HG02588 (cell line): ENCODE data around the gene OR2AP1.
"Not testable (repeated sequence)": the region's sequence is repeated elsewhere in the genome, so short reads cannot be mapped to it uniquely, and the experiment has no call there.

Experiments used
- ATAC-seq: cut with Tn5 transposase; IDR thresholded peaks from one replicate; pipeline ENCODE4 v1.9.1; 2021; ENCODE audit warnings: mild to moderate bottlenecking, moderate library complexity; ENCODE audit not compliant: unreplicated experiment

The OR2AP1 gene

DNA sequence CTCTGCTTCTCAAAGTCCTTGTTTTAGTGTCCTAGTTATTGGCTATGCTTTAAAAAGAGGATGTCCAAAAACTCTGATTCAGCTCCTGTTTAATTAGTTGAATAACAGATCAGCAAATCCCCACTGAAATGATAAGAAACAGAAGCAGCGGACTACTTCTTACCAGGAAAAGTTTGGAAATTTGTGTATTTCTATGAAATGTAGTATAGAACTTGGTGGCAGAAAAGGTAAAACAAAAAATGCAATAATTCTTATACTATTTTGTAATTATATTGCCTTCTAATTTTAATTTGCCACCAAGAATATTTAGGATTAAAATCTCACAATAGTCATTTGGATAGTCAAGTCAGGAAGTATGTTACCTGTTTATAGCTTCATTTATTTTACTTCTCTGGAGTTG, at the start of gene OR2AP1:
TSS of gene OR2AP1 (plus strand) at position 301 of the 400 bp plus-strand sequence. CDS start 1,947 bp downstream, outside the sequence.
- ATAC-seq, result no peak

DNA sequence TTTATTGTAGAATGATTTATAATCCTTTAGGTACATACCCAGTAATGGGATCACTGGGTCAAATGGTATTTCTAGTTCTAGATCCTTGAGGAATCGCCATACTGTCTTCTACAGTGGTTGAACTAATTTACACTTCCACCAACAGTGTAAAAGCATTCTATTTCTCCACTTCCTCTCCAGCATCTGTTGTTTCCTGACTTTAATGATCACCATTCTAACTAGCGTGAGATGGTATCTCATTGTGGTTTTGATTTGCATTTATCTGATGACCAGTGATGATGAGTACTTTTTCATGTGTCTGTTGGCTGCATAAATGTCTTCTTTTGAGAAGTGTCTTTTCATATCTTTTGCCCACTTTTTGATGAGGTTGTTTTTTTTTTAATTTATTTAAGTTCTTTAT, 24.0 kb upstream of the OR2AP1 start:
- not testable (repeated sequence) for ATAC-seq

DNA sequence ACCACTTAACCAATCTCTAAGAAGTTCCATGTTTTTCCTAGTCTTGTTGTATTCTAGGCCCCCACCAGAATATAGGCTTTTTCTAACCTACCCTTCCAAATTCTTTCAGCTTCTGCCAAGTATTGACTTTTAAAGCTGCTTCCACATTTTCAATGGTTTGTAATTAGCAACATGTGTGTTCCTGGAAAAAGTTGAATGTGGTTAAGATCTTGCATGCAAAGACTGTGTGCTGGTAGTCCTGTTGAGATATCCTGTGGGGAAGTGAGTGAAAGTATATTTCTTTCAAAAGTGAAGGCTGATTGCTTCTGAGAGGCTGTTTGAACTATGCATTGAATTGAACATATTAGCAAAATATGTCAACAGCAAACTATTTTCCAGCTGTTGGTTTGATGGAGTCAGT, 23.5 kb upstream of the OR2AP1 start:
- ATAC-seq, result no peak

DNA sequence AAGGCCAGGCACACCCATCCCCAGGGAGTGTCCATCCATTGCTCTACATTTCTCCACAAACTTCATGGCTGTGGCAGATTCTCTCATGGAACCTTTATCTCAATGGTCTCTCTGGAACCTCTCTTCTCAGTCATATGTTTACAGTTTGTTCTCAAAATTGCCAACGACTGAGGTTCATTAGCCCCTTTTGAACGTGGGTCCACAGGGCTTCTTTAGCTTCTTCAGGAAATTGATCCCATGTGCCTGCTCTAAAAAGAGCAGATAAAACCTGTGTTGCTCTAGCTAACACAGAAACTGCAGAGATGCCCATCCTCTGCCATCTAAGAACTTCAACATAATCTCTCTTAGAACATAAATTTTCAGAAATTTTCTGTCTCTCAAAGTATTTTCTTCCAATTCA, 23.0 kb upstream of the OR2AP1 start, which contains the start of gene OR6C4:
TSS of gene OR6C4 (plus strand) at position 301 of the 400 bp plus-strand sequence. CDS start 1,625 bp downstream, outside the sequence.
- ATAC-seq, result no peak

DNA sequence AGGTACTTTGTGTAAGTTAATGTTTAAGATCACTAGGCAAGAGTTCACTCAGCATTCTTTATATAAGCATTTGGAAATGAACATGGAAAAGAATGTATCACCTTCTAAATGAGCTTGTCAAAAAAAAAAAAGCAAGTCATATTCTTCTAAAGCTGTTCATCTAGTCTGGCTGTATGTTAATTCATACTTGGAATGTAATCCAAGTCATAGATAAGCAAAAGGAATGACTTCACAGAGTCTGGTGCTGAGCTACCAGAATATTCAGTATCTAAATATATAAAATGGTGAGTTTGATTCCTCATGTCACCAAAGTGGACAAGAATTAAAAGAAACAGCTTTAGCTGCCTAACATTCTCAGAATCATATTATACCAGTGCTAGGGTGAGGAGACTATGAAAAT, 18.0 kb upstream of the OR2AP1 start:
- ATAC-seq, result no peak

DNA sequence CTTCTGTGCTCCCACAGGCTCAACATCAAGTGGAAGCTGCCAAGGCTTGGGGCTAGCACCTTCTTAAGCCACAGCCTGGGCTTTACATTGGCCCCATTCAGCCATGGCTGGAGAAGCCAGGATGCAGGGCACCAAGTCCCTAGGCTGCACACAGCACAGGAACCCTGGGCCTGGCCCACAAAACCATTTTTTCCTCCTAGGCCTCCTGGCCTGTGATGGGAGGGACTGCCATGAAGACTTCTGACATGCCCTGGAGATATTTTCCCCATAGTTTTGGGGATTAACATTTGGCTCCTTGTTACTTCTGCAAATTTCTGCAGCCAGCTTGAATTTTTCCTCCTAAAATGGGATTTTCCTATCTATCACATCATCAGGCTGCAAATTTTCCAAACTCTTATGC, 2.2 kb upstream of the OR2AP1 start:
- ATAC-seq, result not testable (repeated sequence)

DNA sequence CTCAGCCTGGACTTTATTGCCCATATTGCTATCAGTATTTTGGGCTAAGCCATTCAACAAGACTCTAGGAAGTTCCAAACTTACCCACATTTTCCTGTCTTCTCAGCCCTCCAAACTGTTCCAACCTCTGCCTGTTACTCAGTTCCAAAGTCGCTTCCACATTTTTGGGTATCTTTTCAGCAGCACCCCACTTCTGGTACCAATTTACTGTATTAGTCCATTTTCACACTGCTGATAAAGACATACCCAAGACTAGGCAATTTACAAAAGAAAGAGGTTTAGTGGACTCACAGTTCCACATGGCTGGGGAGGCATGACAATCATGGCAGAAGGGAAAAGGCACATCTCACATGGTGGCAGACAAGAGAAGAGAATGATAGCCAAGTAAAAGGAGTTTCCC, 1.6 kb upstream of the OR2AP1 start:
- ATAC-seq, result not testable (repeated sequence)

DNA sequence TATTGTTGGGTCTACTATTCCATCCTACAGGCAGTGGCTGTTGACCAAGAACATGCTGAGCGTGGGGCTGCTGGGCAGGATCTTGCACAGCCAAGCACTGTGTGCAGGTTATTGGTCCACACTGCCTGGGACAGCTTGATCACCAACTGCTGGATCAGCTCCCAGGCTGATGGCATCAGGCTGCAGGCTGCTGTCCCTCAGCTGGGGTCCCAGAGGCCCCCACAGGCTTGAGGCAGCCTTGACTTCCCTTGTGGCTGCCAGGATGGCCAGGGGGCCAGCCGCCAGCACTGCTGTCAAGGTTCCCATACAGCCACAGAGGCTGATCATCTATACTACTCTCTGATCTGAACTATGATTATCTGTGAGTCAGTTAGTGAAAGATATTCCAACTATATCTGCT, 9.8 kb downstream of the OR2AP1 start:
- no peak for ATAC-seq

DNA sequence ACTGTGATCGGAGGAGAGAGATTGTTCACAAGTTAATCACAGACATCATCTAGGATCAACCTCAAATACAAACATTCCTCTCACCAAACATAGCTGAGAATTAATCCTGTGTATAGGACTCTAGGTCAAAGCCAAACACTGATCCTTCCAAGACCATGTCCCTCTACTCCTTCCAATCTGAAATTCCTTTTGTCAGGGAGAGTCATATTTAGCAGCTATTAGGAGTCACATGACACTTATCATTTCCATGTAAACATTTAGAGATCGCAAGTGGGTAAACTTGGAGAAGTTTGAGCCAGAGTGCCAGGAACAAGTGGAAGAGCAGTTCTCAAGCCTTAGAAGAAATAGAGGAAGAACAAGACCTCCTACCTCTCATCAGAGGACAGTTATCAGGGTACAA, 13.5 kb downstream of the OR2AP1 start:
- no peak for ATAC-seq

DNA sequence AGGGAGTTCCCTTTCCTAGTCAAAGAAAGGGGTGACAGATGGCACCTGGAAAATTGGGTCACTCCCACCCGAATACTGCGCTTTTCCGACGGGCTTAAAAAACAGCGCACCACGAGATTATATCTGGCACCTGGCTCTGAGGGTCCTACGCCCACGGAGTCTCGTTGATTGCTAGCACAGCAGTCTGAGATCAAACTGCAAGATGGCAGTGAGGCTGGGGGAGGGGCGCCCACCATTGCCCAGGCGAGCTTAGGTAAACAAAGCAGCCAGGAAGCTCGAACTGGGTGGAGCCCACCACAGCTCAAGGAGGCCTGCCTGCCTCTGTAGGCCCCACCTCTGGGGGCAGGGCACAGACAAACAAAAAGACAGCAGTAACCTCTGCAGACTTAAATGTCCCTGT, 17.9 kb downstream of the OR2AP1 start:
- ATAC-seq, result not testable (repeated sequence)

DNA sequence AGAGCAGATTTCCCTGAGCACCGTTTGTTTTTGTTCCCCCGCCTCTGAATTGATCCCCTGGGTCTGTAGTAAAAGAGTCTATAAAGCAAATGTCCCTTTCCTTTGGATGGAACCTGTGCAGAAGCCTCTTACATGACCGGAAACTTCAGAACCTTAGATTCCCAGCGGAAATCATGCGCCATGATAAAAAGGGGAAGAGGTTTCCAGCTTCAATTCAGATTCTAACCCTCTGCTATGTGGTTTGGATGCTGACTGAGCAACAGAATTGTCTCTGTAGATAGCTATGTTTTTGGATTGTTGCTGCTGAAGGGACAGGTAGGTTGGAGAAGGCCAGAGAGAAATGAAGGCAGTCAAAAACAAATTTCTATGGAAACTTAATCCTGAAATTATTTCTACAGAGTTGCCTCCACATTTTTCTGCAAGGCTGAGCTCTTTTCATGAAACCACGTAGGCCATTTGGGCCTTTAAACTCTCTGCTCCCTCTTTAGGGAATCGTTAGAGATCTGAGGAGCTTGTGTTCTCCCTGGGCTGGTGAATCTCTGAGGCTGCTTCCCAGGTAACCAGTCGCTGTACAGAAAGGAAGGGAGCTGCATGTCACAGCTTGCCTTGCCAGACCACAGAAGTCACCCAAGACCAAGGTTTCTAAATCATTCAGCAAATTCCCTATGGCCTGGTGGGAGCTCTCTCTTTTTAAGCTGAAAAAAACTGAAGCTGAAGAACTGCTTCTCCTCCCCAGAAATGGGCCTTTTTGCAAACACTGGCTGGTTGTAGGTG, 35.7 kb downstream of the OR2AP1 start:
- no peak for ATAC-seq

DNA sequence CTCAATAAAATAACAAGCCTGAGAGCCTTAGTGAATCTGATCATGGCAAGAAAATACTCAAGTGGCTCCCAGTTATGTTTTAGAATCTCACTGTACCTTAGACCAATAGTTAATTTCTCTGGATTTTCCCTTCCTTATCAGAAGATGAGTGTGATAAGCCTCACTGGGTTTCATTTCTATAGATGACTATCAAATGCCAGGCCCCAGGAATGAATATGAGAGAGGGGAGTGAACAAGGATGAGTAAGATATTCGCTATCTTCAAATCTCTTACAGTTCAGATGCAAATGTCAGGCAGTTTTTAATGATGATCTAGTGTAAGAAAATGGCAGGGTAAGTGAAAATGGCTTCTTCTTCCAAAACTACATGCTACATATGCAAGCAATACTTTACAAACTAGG, 38.3 kb downstream of the OR2AP1 start:
- ATAC-seq, result no peak

DNA sequence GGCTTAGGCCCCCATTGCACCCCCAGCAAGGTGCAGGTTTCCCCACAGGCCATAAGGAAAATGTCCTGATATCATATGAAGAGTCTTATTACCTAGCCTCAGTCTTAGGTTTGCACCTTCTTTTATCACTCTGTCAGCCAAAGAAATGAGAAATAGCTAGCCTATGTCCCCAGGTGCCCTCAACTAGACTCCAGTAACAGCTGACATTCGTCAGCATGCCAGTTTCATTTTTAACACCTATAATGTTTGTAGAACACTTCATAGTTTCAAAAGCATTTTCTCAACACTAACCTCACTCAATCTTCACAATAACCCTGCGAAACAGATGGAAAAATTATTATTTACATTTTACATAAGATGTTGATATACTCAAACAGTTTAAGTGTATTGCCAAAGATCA, 40.4 kb downstream of the OR2AP1 start:
- no peak for ATAC-seq

DNA sequence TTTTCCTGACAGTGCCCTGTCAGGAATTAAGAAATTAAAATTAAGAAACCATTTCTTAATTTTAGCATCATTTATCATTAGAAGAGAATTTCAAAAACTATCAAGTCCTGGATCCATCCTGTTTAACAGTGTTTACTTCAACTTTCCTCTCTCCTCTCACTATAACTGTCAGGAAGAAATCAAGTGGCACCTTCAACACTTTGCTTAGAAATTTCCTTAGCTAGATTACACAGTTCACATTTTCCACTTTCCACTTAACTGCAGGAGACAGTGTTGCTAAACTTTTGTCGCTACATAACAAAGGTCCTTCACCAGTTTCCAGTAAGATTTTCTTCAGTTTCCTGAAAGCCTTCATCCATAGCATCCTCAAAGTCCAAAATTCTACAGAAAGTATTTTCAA, 42.5 kb downstream of the OR2AP1 start:
- no peak for ATAC-seq

DNA sequence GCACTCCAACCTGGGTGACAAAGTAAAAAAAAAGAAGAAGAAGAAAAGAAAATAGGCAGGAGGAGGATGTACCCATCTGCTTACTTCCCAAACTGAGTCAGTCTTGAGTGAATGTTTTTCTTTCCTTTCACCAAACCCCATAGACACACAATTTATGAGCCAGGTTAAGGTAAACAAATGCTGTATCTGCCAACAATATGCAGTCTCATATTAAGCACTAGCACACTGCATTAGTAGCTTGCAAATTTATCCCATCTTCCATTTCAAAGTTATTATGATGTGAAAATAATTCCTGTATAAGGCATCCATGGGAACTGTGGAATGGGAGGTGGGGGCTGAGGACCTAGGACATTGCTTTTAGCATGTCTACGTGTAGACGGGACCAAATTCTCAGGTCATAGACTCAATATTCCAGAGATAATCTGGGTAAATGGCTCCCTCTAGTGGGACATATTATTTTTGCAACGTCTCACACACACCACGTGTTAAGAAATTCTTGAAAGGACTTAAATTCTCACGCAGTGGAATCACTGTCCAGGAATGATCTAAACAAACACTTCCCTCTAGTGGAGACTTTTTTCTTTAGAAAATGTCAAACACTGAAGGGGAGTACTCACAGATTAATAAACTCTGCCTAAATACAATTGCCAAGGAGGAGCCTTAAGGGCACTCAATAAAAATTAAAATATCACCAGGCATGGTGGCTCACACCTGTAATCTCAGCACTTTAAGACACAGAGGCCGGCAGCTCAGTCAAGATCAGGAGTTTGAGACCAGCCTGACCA, 47.3 kb downstream of the OR2AP1 start:
- ATAC-seq, result peak; percentile 79

DNA sequence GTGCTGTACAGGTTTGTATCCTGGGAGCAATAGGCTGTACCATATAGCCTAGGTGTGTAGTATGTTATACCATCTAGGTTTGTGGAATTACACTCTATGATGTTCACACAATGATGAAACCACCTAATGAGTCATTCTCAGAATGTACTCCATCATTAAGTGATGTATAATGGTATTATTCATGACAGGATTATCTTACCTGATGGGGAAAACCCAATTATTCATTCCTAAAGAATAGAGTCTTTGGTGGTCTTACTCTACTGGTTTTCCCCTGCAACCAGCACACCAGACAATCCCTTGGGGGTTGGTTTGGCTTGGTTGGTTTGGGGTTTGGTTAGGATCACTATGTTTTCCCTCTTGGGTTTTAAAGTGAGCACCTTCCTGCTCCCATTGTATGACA, 51.8 kb downstream of the OR2AP1 start:
- peak; percentile 61 for ATAC-seq
